ENCODE data around the gene LIMS1. TPM values are rescaled to one million over a fixed set of nuclear protein-coding genes. Genes with fewer than 3 reads are reported as not detected.
"Not testable (repeated sequence)": the region's sequence is repeated elsewhere in the genome, so short reads cannot be mapped to it uniquely, and the experiment has no call there.

The LIMS1 gene
- polyA plus RNA-seq, 1 donor (not counting 4 experiments of a cell fraction or from before 2014, with no cell fraction given), result 62.5 TPM

GRCh38 chr2:108641756-108642155 lies 107.5 kb downstream of the LIMS1 start:
- no peak overlapping the region for H3K4me2 ChIP-seq (ENCODE audit: control insufficient read depth, extremely low read depth, insufficient read depth, low read depth, low read length)
- no peak overlapping the region for H3K4me3 ChIP-seq (ENCODE audit: control insufficient read depth in 2 of 3, extremely low read depth in 1 of 3, insufficient read depth in 2 of 3, low read depth in 1 of 3, low read length in 3 of 3)
- H4K20me1 ChIP-seq (ENCODE audit: control insufficient read depth, extremely low read depth, insufficient read depth, low read length), result no peaks in the 10 kb centered on the region
- H3K9me1 ChIP-seq (ENCODE audit: control insufficient read depth, extremely low read depth, insufficient read depth, low read length), result no peaks in the 10 kb centered on the region
- dilution Hi-C loops (cut with MboI; ENCODE audit: extremely low pct_ligation_motif_present, low sequenced_read_pairs), result no loop called here
- H3K9ac ChIP-seq (ENCODE audit: control insufficient read depth, extremely low read depth, insufficient read depth, low read length), result no peak overlapping the region
- H3K27me3 ChIP-seq (ENCODE audit: control insufficient read depth, extremely low read depth, insufficient read depth, low read length), result no peaks in the 10 kb centered on the region
- no peak for FAIRE-seq
- no peak for DNase-seq (ENCODE audit: low read depth, low spot score)
- TF ChIP-seq CTCF (optimal IDR thresholded peaks at IDR 0.05 in 1 of 3, IDR thresholded peaks at IDR 0.05 in 1 of 3, conservative IDR thresholded peaks at IDR 0.05 in 1 of 3; ENCODE audit: extremely low read depth in 1 of 3, insufficient read depth in 2 of 3, low read length in 3 of 3) (no peak), EZH2 (IDR thresholded peaks at IDR 0.05; ENCODE audit: low read length) (no peak)
- H3K79me2 ChIP-seq (ENCODE audit: control insufficient read depth, insufficient read depth, low read length), result peaks cover 62% of the 10 kb centered on the region
- H3K36me3 ChIP-seq (ENCODE audit: control insufficient read depth in 2 of 2, extremely low read depth in 1 of 2, insufficient read depth in 2 of 2, low read length in 2 of 2), result no peaks in the 10 kb centered on the region
- peaks cover 21% of the 10 kb centered on the region for H3K4me1 ChIP-seq (ENCODE audit: control insufficient read depth, extremely low read depth, insufficient read depth, low read length)
- no peak overlapping the region for H2AFZ ChIP-seq (ENCODE audit: control insufficient read depth, low read length)
- no peaks in the 10 kb centered on the region for H3K9me3 ChIP-seq (ENCODE audit: control insufficient read depth, low read depth, low read length)
- no peak overlapping the region for H3K27ac ChIP-seq (ENCODE audit: control insufficient read depth, insufficient read depth, low read length)

- Histone ChIP-seq H3K4me3 (ENCODE audit: control insufficient read depth in 2 of 3, extremely low read depth in 1 of 3, insufficient read depth in 2 of 3, low read depth in 1 of 3, low read length in 3 of 3) (no peak overlapping the region), H3K4me2 (ENCODE audit: control insufficient read depth, extremely low read depth, insufficient read depth, low read depth, low read length) (no peak overlapping the region), H3K27me3 (ENCODE audit: control insufficient read depth, extremely low read depth, insufficient read depth, low read length) (no peaks in the 10 kb centered on the region), H3K9me1 (ENCODE audit: control insufficient read depth, extremely low read depth, insufficient read depth, low read length) (no peaks in the 10 kb centered on the region), H2AFZ (ENCODE audit: control insufficient read depth, low read length) (no peak overlapping the region), H4K20me1 (ENCODE audit: control insufficient read depth, extremely low read depth, insufficient read depth, low read length) (no peaks in the 10 kb centered on the region), H3K27ac (ENCODE audit: control insufficient read depth, insufficient read depth, low read length) (no peak overlapping the region), H3K9me3 (ENCODE audit: control insufficient read depth, low read depth, low read length) (no peaks in the 10 kb centered on the region), H3K4me1 (ENCODE audit: control insufficient read depth, extremely low read depth, insufficient read depth, low read length) (peaks cover 21% of the 10 kb centered on the region), H3K79me2 (ENCODE audit: control insufficient read depth, insufficient read depth, low read length) (peaks cover 46% of the 10 kb centered on the region), H3K9ac (ENCODE audit: control insufficient read depth, extremely low read depth, insufficient read depth, low read length) (no peak overlapping the region), H3K36me3 (ENCODE audit: control insufficient read depth in 2 of 2, extremely low read depth in 1 of 2, insufficient read depth in 2 of 2, low read length in 2 of 2) (no peaks in the 10 kb centered on the region)
- dilution Hi-C loops (cut with MboI; ENCODE audit: extremely low pct_ligation_motif_present, low sequenced_read_pairs), result no loop called here
- TF ChIP-seq EZH2 (IDR thresholded peaks at IDR 0.05; ENCODE audit: low read length), result no peak
- no peak for TF ChIP-seq CTCF (optimal IDR thresholded peaks at IDR 0.05 in 1 of 3, IDR thresholded peaks at IDR 0.05 in 1 of 3, conservative IDR thresholded peaks at IDR 0.05 in 1 of 3; ENCODE audit: extremely low read depth in 1 of 3, insufficient read depth in 2 of 3, low read length in 3 of 3)
- FAIRE-seq (no peak), DNase-seq (ENCODE audit: low read depth, low spot score) (no peak)
Observed at GRCh38 chr2:108643261-108643849, 109.1 kb downstream of the LIMS1 start.

GRCh38 chr2:108643862-108644261 lies 109.6 kb downstream of the LIMS1 start:
- H3K9me1 ChIP-seq (ENCODE audit: control insufficient read depth, extremely low read depth, insufficient read depth, low read length); dilution Hi-C loops (cut with MboI; ENCODE audit: extremely low pct_ligation_motif_present, low sequenced_read_pairs); H3K9ac ChIP-seq (ENCODE audit: control insufficient read depth, extremely low read depth, insufficient read depth, low read length); H3K9me3 ChIP-seq (ENCODE audit: control insufficient read depth, low read depth, low read length); H4K20me1 ChIP-seq (ENCODE audit: control insufficient read depth, extremely low read depth, insufficient read depth, low read length); H3K36me3 ChIP-seq (ENCODE audit: control insufficient read depth in 2 of 2, extremely low read depth in 1 of 2, insufficient read depth in 2 of 2, low read length in 2 of 2); FAIRE-seq; DNase-seq (ENCODE audit: low read depth, low spot score); H3K4me3 ChIP-seq (ENCODE audit: control insufficient read depth in 2 of 3, extremely low read depth in 1 of 3, insufficient read depth in 2 of 3, low read depth in 1 of 3, low read length in 3 of 3); H2AFZ ChIP-seq (ENCODE audit: control insufficient read depth, low read length); H3K27ac ChIP-seq (ENCODE audit: control insufficient read depth, insufficient read depth, low read length); H3K4me2 ChIP-seq (ENCODE audit: control insufficient read depth, extremely low read depth, insufficient read depth, low read depth, low read length); H3K27me3 ChIP-seq (ENCODE audit: control insufficient read depth, extremely low read depth, insufficient read depth, low read length): not testable (repeated sequence)
- H3K79me2 ChIP-seq (ENCODE audit: control insufficient read depth, insufficient read depth, low read length), result peaks cover 41% of the 10 kb centered on the region
- peaks cover 21% of the 10 kb centered on the region for H3K4me1 ChIP-seq (ENCODE audit: control insufficient read depth, extremely low read depth, insufficient read depth, low read length)

- dilution Hi-C loops (cut with MboI; ENCODE audit: extremely low pct_ligation_motif_present, low sequenced_read_pairs); H3K27ac ChIP-seq (ENCODE audit: control insufficient read depth, insufficient read depth, low read length); FAIRE-seq; H3K9me1 ChIP-seq (ENCODE audit: control insufficient read depth, extremely low read depth, insufficient read depth, low read length); H3K4me3 ChIP-seq (ENCODE audit: control insufficient read depth in 2 of 3, extremely low read depth in 1 of 3, insufficient read depth in 2 of 3, low read depth in 1 of 3, low read length in 3 of 3); H3K36me3 ChIP-seq (ENCODE audit: control insufficient read depth in 2 of 2, extremely low read depth in 1 of 2, insufficient read depth in 2 of 2, low read length in 2 of 2); H2AFZ ChIP-seq (ENCODE audit: control insufficient read depth, low read length); H3K27me3 ChIP-seq (ENCODE audit: control insufficient read depth, extremely low read depth, insufficient read depth, low read length); H3K4me2 ChIP-seq (ENCODE audit: control insufficient read depth, extremely low read depth, insufficient read depth, low read depth, low read length); H3K9ac ChIP-seq (ENCODE audit: control insufficient read depth, extremely low read depth, insufficient read depth, low read length); H4K20me1 ChIP-seq (ENCODE audit: control insufficient read depth, extremely low read depth, insufficient read depth, low read length); DNase-seq (ENCODE audit: low read depth, low spot score); H3K9me3 ChIP-seq (ENCODE audit: control insufficient read depth, low read depth, low read length): not testable (repeated sequence)
- Histone ChIP-seq H3K4me1 (ENCODE audit: control insufficient read depth, extremely low read depth, insufficient read depth, low read length) (peaks cover 19% of the 10 kb centered on the region), H3K79me2 (ENCODE audit: control insufficient read depth, insufficient read depth, low read length) (peaks cover 38% of the 10 kb centered on the region)
Observed at GRCh38 chr2:108644446-108644845, 110.2 kb downstream of the LIMS1 start.
